Measurements from ENCODE around the gene RPL27A.

The RPL27A gene

DNA sequence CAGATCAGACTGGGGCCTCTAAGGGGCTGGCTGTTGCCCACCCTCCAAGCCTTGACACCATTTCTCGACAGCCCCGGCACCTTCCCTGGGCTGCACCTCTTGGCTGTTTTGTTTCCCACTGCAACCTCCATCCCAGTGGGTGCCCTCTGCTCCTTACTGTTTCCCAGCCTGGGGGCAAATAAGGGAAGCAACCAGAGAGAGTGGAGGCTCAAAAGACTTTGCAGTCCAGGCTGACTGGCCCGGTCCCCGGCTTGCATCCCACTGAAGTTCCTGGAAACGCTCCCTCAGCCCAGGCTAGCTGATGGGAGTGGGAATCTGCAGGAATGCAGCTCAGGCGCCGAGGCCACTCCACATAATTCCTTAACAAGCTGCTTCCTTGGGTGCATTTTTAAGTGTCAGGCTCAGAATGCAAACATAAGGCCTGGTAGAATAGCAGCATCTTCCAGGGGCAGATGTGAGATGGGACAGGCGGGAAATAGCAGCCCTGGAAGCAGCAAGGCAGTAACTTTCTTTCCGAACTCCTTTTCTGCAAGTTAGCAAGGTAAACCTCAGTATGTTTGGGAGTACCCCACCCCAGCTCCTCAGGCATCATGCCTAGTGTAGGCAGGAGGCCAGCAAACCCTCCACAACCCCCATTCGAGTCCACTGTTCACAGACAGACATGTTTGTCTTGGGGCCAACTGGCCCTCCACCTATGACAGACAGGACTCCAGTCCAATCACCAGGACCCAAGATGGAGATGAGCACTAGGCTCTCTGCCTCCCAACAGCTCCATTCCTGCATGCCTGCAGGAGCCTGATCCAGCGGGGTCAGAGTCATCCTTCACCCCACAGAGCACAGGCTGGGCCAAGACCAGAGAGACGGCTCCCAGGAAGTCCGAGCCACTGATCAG is 39.3 kb downstream of the RPL27A start:
- TF ChIP-seq, protein P1, sequence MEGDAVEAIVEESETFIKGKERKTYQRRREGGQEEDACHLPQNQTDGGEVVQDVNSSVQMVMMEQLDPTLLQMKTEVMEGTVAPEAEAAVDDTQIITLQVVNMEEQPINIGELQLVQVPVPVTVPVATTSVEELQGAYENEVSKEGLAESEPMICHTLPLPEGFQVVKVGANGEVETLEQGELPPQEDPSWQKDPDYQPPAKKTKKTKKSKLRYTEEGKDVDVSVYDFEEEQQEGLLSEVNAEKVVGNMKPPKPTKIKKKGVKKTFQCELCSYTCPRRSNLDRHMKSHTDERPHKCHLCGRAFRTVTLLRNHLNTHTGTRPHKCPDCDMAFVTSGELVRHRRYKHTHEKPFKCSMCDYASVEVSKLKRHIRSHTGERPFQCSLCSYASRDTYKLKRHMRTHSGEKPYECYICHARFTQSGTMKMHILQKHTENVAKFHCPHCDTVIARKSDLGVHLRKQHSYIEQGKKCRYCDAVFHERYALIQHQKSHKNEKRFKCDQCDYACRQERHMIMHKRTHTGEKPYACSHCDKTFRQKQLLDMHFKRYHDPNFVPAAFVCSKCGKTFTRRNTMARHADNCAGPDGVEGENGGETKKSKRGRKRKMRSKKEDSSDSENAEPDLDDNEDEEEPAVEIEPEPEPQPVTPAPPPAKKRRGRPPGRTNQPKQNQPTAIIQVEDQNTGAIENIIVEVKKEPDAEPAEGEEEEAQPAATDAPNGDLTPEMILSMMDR (IDR thresholded peaks at IDR 0.05; ENCODE audit: low read depth, low read length): no peak
- DNase-seq (ENCODE audit: low read depth, low spot score): peak; percentile 41
- in situ Hi-C loops (cut with HindIII; ENCODE audit: low sequenced_read_pairs): no loop called here

DNA sequence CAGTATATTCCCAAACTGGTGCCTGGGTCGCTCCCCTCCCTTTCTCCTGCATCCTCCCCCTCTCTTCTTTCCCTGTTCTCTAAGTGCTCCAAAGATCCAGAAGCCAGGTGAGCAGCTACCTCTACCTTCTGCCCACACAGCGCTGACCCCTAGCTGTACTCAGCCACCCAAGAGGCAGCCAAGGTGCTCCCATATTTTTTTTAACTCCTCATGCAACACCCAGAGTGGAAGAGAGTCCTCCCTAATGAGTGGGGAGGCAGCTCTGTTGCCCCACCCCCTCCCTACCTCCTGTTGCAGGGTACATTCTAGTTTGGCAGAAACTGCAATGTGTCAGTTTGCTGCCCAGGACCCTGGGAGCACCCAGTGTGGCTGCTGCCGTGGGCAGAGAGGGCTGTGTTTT is 40.2 kb downstream of the RPL27A start:
- H3K4me3 ChIP-seq (ENCODE audit: low read depth, low read length): no peak overlapping the region
- in situ Hi-C loops (cut with HindIII; ENCODE audit: low sequenced_read_pairs): no loop called here
- TF ChIP-seq, protein P1 (IDR thresholded peaks at IDR 0.05; ENCODE audit: low read depth, low read length): no peak
- no peak for DNase-seq (ENCODE audit: low read depth, low spot score)

More for the DNA sequence above, 39.3 kb downstream of the RPL27A start:
- H3K4me3 ChIP-seq (ENCODE audit: low read depth, low read length): no peak overlapping the region

DNA sequence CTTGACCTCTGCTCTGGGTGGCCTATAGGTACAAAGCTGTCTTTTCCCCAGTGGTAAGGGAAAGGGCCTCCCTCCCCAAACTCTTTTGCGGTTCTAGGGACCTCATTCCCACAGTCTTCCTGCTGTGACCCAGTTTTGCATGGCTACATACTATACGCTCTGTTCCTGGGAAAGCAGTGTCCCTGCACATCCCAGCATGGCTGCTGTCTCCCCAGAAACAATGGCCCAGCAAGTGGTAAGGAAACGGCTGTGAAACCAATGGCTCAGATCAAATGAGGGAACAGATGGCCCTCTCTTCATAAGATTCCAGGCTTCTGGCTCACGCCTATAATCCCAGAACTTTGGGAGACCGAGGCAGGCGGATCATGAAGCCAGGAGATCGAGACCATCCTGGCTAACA is 41.1 kb downstream of the RPL27A start:
- TF ChIP-seq, protein P1 (IDR thresholded peaks at IDR 0.05; ENCODE audit: low read depth, low read length): no peak
- in situ Hi-C loops (cut with HindIII; ENCODE audit: low sequenced_read_pairs): no loop called here
- DNase-seq (ENCODE audit: low read depth, low spot score): no peak
- H3K4me3 ChIP-seq (ENCODE audit: low read depth, low read length): no peak overlapping the region

DNA sequence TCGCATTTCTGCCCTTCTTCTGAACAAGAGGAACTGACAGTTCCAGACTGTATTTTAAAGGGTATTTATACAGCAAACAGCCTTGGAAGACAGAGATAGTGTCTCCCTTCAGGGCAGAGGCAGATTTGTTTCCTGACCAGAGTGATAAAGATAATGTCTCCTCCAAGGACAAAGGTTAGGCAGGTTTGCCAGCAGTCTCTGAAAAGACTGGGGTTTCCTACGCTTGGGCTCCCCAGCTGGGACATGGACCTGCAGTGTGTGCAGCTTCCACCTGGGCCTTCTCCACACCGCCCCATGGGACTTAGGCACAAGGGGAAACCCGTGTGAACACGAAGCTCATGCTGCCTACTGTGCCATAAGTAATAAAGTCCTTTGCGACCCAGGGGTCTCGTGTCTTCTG is 42.1 kb downstream of the RPL27A start:
- no peak overlapping the region for H3K4me3 ChIP-seq (ENCODE audit: low read depth, low read length)
- TF ChIP-seq, protein P1 (IDR thresholded peaks at IDR 0.05; ENCODE audit: low read depth, low read length): no peak
- DNase-seq (ENCODE audit: low read depth, low spot score): no peak
- in situ Hi-C loops (cut with HindIII; ENCODE audit: low sequenced_read_pairs): no loop called here

- DNase-seq (ENCODE audit: low read depth, low spot score): no peak
- in situ Hi-C loops (cut with HindIII; ENCODE audit: low sequenced_read_pairs): no loop called here
- no peak overlapping the region for H3K4me3 ChIP-seq (ENCODE audit: low read depth, low read length)
- TF ChIP-seq, protein P1 (IDR thresholded peaks at IDR 0.05; ENCODE audit: low read depth, low read length): no peak
Measured at GRCh38 chr11:8726395-8726794, 43.8 kb downstream of the RPL27A start.

- in situ Hi-C loops (cut with HindIII; ENCODE audit: low sequenced_read_pairs): no loop called here
- no peak overlapping the region for H3K4me3 ChIP-seq (ENCODE audit: low read depth, low read length)
- DNase-seq (ENCODE audit: low read depth, low spot score): peak; percentile 71
- TF ChIP-seq, protein P1 (IDR thresholded peaks at IDR 0.05; ENCODE audit: low read depth, low read length): no peak
Measured at GRCh38 chr11:8728563-8728962, 46.0 kb downstream of the RPL27A start.

Measured in astrocyte of the spinal cord (primary cell).